HG02970 (cell line): ENCODE results near the gene PIGR.

ENCODE experiments used
- ATAC-seq: cut with Tn5 transposase; IDR thresholded peaks from one replicate; pipeline ENCODE4 v1.9.1; 2021; ENCODE audit warnings: mild to moderate bottlenecking, moderate library complexity, moderate number of reproducible peaks; ENCODE audit not compliant: unreplicated experiment, low FRiP score

Gene PIGR

GRCh38 chr1:206946261-206946660, at the start of gene PIGR:
Gene PIGR, minus strand, starts transcription at chr1:206946466. Its CDS starts 5,935 bp downstream, at chr1:206940531.
- ATAC-seq: no peak

DNA sequence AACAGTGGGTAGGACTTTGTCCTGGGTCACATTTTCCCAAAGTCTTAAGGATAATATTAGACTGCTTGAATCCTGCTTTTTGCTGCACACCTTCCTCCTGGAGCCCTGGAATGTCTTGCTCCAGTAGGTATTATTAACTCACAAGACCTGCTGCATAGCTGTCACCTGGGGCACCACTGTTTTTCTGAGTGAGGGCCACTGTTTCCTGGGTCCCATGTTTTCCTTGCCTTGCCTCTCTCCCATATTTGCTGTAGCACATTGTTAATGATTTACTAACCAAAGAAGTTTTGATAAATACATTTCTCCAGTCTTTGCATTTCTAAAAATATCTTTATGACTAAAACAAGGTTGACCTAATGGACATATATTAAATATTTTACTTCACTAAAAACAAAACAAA, 46.5 kb upstream of the PIGR start:
- no peak for ATAC-seq

GRCh38 chr1:206987873-206988272, 41.6 kb upstream of the PIGR start:
- ATAC-seq: no peak

DNA sequence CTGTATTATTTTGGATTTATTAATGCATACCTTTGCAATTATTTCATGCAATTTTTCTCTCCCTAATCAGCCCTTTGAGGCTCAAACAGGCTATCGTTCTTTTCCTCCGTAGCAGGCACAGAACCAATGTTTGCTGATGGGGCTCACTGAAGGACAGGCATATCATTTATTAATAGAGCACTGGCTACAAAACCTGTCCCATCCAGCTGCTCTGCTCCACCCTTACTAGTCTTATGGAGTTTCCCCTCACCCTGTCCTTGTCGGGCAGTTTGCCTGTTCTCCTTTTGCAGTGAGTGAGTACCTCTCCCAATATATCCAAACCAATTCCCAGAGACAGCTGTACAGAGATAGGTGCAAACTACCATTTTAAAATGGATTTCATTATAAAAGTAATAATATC, 40.6 kb upstream of the PIGR start:
- ATAC-seq: no peak

GRCh38 chr1:206986402-206986801, 40.1 kb upstream of the PIGR start:
- no peak for ATAC-seq

DNA sequence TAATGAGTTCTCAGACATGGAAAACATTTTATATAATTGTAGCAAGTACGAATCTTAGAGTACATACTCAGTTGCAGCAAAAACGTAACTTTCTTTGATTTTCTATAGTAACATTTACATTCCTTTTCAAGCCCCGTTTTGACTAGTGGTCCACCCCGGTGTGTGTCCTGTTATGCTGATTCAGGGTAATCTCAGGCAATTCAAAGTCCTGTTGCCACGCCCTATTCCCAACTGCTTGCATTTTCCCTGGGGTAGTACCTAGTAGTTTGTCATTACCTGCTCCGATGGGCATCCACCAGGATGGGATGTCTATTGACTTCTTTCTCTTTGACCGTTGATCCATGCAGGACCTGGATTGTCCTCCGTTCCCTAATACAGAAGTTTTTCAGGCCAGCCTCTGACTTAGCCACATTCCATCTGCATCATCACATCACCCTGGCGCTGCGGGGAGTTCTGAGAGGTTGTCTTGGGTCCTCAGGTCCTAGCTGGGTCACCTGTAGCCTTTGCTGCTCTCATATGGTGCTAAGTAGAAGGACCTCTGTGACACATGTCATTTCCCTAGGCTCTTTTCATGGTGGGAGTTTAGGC, 39.0 kb upstream of the PIGR start:
- no peak for ATAC-seq

- no peak for ATAC-seq
Measured at GRCh38 chr1:206982216-206982615, 36.0 kb upstream of the PIGR start.

DNA sequence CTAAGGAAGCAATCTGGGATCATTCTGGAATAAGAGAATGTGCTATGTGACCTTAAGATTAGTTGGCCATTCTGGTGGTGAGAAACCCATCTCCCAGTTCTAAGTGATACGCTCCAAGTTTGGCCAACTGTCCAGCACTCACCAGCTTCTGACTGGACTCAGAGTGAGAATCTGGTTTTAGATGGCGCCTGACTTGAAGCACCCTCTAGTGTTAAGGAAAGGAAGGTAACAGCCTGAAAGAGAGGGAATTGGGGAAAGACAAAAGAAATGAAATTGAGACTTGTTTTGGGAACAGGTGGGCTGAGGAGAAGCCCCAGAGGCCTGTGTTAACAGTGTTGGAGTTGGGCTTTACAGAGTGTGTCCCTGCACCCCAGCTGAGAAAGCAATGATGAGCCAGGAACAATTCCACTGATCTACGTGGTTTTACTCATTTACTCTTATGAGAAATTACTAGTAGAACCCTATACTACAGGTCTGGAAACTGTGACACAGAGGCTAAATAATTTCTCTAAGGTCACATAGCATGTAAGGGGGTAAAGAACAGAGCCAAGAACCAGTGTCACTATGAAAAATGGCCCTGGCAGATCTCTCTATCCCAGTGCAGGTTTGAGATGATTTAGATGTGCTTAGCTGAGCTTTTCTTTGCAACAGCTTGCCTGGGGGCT, 33.2 kb upstream of the PIGR start:
- no peak for ATAC-seq

GRCh38 chr1:206978259-206978658, 32.0 kb upstream of the PIGR start:
- no peak for ATAC-seq

DNA sequence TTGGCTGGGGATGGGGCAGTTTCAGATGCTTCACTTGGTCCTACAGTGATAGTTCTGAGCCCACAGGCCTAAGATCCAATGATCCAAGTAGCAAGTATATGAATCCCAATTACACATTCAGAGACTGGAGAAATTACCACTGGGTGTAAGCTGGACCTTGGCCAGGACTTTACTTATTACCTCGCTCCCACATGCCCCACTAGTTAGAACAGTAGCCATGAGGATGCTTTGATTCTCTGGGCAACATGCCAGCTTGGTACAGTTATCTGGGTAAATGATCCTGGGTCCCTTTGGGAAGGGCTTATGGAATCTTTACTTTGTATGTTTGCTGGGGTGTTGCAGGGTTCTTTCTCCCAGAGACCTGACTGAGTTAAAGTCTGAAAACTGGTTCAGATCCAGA, 29.0 kb upstream of the PIGR start:
- ATAC-seq: no peak

GRCh38 chr1:206974140-206974539, 27.9 kb upstream of the PIGR start:
- ATAC-seq: no peak

GRCh38 chr1:206972728-206973127, 26.5 kb upstream of the PIGR start:
- ATAC-seq: no peak

- ATAC-seq: no peak
Measured at GRCh38 chr1:206971029-206971655, 24.9 kb upstream of the PIGR start.

- ATAC-seq: no peak
Measured at GRCh38 chr1:206970446-206970845, 24.2 kb upstream of the PIGR start, which contains the start of gene FCAMR. Gene FCAMR, minus strand, starts transcription at chr1:206970460. Its CDS starts 335 bp downstream, at chr1:206970125.

DNA sequence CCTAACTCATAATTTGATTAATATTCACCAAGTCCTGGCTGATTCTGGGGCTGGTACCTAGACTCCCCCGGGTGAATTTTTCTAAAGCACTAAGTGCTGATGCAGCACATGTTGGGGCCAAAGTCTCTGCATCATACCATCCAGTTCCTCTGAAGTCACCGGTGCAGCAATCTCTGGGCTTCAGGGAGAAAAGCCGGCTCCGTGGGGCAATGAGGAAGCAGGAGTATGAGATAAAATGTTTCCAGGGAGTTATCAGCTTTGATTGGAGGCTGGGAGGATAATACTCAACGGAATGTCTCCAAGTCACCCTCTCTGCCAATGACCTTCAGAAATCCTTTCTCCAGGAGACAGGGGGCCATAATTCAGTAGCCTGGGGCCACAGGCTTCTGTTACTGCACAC, 22.8 kb upstream of the PIGR start:
- no peak for ATAC-seq

- ATAC-seq: no peak
Measured at GRCh38 chr1:206967096-206967849, 21.0 kb upstream of the PIGR start.

GRCh38 chr1:206965781-206966180, 19.5 kb upstream of the PIGR start:
- ATAC-seq: no peak

GRCh38 chr1:206963740-206964139, 17.5 kb upstream of the PIGR start:
- no peak for ATAC-seq

GRCh38 chr1:206963119-206963712, 16.9 kb upstream of the PIGR start:
- no peak for ATAC-seq

- ATAC-seq: no peak
Measured at GRCh38 chr1:206962272-206962671, 16.0 kb upstream of the PIGR start.

DNA sequence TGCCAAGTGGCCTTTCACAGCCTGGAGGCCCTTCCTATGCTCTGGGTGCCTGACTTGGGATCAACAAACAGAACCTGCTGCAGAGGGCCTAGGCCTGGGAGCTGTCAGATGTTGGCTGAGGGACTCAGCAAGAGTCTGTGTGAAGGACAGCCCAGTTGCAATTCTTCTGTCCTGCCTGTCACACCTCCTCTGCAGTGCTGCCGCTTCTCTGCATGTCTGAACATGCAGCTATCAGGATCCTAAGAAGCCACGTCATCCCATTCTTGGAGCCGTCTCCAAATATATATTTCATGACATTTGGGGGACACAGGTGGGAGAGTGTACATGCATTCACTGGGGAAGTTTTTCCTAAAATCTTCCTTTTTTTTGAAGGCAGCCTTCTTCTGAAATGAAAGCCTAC, 15.4 kb upstream of the PIGR start:
- no peak for ATAC-seq
